D721Med (cell line): ENCODE results near the gene PGAM2.

Experiments used
- DNase-seq: peaks from one replicate; pipeline ENCODE4 v3.0.0; 2011; ENCODE audit warnings: low spot score; ENCODE audit not compliant: insufficient read length
- FAIRE-seq: peaks from 2 replicates; lab custom pipeline; 2011; peaks lifted over from hg19 to GRCh38; lab: Jason Lieb, UNC
- TF ChIP-seq, protein P1 (sequence below): IDR thresholded peaks from 2 replicates; pipeline ENCODE4 v1.5.1; 2012; ENCODE audit warnings: mild to moderate bottlenecking, control low read depth; ENCODE audit not compliant: insufficient read depth; ENCODE audit errors: missing control alignments

Gene PGAM2

DNA sequence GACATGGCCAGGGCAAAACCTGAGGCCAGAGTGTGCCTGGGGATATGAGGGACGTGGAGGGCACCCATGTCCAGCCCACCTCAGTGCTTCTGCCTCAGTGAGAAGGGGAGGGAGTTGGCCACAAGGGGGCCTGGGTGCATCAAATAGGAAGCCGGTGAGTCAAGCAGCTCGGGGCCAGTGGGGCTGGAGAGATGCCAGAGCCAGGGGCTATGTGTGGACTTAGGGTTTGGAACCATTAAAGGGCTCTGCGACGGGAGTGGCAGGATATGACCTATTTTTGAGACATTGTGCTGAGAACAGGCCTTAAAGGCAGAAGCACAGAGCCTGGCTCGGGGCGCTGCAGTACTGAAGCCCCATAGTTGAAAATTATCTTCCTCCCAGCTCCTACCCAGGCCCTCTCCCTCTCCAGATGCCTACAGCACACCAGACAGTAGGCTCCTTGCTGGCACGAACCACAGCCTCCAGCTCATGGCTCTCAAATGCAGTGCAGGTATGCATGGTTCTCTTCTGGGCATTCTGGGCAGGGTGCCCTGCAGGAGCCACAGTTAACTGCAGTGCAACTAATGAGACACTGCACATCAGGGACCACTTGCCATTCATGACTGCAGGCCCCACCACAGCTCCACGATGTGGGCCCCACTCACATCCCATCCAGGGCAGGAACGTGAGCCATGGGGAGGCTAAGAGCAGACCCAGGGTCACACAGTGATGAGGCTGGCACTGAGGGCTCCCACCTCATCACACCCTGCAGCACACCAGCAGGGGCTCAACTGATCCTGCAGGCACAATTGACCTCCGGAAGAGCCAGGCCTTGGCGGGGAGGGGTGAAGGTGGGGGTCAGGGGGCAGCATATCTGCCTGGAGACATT is 7.2 kb upstream of the PGAM2 start:
- FAIRE-seq (no peak), DNase-seq (peak; percentile 61)
- TF ChIP-seq, protein P1, sequence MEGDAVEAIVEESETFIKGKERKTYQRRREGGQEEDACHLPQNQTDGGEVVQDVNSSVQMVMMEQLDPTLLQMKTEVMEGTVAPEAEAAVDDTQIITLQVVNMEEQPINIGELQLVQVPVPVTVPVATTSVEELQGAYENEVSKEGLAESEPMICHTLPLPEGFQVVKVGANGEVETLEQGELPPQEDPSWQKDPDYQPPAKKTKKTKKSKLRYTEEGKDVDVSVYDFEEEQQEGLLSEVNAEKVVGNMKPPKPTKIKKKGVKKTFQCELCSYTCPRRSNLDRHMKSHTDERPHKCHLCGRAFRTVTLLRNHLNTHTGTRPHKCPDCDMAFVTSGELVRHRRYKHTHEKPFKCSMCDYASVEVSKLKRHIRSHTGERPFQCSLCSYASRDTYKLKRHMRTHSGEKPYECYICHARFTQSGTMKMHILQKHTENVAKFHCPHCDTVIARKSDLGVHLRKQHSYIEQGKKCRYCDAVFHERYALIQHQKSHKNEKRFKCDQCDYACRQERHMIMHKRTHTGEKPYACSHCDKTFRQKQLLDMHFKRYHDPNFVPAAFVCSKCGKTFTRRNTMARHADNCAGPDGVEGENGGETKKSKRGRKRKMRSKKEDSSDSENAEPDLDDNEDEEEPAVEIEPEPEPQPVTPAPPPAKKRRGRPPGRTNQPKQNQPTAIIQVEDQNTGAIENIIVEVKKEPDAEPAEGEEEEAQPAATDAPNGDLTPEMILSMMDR: peak; percentile 50

DNA sequence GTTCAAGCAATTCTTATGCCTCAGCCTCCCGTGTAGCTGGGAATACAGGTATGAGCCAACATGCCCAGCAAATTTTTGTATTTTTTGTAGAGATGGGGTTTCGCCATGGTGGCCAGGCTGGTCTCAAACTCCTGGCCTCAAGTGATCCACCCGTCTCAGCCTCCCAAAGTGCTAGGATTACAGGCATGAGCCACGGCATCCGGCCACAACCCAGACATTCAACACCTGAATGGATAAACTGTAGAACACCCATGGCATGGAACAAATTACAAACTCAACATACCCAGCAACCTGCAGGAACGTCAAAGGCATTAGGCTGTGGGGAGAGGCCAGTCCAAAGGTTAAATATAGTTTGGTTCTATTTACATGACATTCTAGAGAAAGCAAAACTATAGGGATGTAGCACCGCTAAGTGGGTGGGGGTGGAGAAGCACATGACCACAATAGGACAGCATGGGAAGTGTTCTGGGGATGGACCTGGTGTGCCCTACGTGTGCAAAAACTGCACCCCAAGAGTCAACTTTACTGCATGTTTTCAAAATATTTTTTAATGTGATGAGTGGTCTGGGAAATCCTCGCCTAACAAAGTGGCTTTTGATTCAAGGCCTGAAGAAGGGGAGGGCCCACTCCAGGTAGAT is 6.5 kb upstream of the PGAM2 start:
- no peak for FAIRE-seq
- no peak for DNase-seq
- TF ChIP-seq, protein P1: no peak

DNA sequence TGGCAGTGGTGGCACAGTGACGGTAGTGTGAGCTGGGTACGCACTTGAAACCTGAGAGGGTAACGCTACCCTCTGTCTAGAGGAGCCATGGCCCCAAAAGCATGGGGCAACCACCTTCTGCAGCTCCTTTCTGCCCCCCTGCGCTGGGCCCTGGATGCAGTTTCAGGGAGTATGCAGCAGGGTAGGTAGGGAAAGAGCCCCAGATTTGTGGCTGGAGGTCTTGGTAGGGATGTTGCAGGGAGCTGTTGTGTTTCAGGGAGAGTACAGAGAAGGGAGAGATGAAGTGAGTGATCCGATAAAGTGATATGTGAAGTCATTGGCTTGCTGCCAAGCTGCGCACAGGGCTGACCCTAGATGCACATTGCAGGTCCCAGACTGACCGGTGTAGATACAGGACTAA is 2.7 kb upstream of the PGAM2 start:
- no peak for DNase-seq
- TF ChIP-seq, protein P1: no peak
- FAIRE-seq: no peak

DNA sequence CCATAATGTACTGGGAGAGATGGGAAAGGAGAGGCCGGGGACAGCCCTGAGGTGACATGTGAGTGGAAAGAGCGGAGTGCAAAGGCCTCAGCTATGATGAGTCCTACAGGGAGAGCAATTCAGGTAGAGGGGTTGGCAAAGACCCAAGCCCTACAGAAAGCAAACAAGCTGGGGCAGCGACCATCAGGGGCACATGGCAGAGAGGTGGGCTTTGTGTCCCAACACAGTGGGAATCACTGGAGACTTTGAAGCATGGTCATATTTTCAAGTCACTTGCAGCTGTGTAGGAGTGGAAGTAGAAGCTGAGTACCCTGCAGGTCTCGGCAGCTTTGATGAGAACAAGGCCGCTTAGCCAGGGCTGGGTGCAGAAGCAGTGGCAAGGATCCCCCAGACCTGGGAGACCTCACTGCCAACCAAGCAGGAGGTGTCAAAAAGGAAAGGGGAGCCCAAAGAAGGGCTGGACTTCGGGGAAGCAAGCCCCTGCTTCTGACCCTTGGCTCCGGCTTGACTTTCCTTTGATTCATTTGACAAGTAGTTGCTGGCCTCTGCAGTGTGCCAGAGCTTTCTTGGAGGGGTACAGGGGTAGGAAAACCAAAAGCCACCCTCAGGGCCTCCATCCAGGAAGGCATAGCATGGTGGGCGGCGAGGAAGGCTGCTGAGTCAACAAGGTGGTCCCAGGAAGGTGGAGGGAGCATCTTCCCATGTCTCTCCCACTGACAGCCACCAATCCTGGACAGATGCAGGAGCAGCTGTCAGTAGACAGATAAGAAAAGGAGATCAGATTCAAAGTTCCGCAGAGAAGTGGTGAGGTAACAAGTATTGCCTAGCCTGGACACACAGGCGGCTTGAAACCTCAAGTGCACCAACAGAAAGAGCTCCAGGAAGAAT is 1.9 kb upstream of the PGAM2 start:
- TF ChIP-seq, protein P1: no peak
- DNase-seq (no peak), FAIRE-seq (no peak)

DNA sequence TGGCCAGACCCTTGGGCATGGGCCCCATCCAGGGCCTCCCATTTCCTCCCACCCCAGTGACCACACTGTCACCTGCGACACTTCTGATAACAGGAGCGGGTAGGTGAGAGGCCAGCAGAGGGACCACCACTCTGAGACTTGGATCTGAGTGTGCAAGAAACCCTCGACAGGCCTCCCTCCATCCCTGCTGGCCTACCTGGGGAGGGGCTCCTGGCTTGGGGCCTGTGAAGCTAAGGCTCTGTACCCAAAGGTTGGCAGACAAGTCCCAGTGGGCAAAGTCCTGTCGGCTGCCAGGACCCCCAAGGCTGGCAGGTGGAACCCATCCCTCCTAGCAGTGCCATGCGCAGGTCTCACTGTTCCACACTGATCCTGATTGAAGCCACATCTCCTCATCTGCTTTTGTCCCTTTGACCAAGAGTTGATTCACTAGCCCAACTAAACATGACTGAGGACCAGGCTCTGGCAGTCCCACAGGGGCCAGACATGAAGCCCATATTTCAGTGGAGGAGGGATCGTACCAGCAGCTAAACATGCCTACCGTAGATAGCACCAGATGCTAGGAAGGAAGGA is 1.2 kb upstream of the PGAM2 start:
- TF ChIP-seq, protein P1: no peak
- FAIRE-seq (no peak), DNase-seq (no peak)

DNA sequence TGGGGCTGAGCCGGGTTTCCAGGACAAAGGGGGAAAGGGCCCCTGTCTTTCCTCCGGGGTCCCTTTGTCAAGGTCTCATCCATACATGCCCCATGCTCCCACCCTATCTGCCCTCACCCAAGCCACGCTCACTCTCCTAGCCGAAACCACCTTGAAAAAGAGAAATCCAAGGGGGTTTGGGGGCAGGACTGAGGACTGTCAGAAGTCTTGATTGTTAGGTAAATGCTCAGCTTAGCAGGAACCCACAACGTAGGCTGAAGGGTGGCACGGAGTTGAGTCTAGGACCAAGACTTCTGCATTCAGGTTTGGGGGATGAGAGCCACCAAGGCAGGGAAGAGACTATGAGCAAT is 719 bp upstream of the PGAM2 start:
- DNase-seq: no peak
- TF ChIP-seq, protein P1: no peak
- no peak for FAIRE-seq
